Measurements from ENCODE around the gene ENTPD7.

Gene ENTPD7

GRCh38 chr10:99754670-99755069 lies 95.4 kb downstream of the ENTPD7 start:
- DNase-seq: no peak

Measured in activated gamma-delta T cell treated with Interleukin-2 at 50 U/mL for 16 hours (primary cell).